Measurements from ENCODE around the gene VPS35L.
"Not testable (repeated sequence)": the region's sequence is repeated elsewhere in the genome, so short reads cannot be mapped to it uniquely, and the experiment has no call there.

Gene VPS35L

GRCh38 chr16:19659554-19659953 lies 104.1 kb downstream of the VPS35L start:
- no peak overlapping the region for H3K4me3 ChIP-seq (ENCODE audit: low read depth, low read length)
- DNase-seq (ENCODE audit: low read depth, low spot score) = no peak
- no peak for TF ChIP-seq CTCF (IDR thresholded peaks at IDR 0.05; ENCODE audit: insufficient read depth, low read length, missing control alignments)
- CTCF ChIA-PET = interaction anchor here (1.1 to 1.5 kb wide), 2 partner anchors 10 to 227 kb away, joined by 3 to 6 read pairs; no protein-coding TSS in a partner anchor
- POLR2A ChIA-PET = no interaction called here

GRCh38 chr16:19660432-19660831 lies 104.9 kb downstream of the VPS35L start:
- DNase-seq (ENCODE audit: low read depth, low spot score) = no peak
- CTCF ChIA-PET = no interaction called here
- TF ChIP-seq CTCF (IDR thresholded peaks at IDR 0.05; ENCODE audit: insufficient read depth, low read length, missing control alignments) = no peak
- no peak overlapping the region for H3K4me3 ChIP-seq (ENCODE audit: low read depth, low read length)
- POLR2A ChIA-PET = no interaction called here

GRCh38 chr16:19662351-19662750 lies 106.8 kb downstream of the VPS35L start:
- ChIA-PET CTCF (interaction anchor here (1.1 to 2.0 kb wide), 3 partner anchors 20 to 245 kb away, joined by 3 to 5 read pairs (median 5); no protein-coding TSS in a partner anchor), POLR2A (interaction anchor here (0.6 kb wide), 1 partner anchor 34 kb away, joined by 3 read pairs; no protein-coding TSS in a partner anchor)
- no peak overlapping the region for H3K4me3 ChIP-seq (ENCODE audit: low read depth, low read length)
- DNase-seq (ENCODE audit: low read depth, low spot score) = no peak
- TF ChIP-seq CTCF (IDR thresholded peaks at IDR 0.05; ENCODE audit: insufficient read depth, low read length, missing control alignments) = no peak

- no peak for DNase-seq (ENCODE audit: low read depth, low spot score)
- no peak for TF ChIP-seq CTCF (IDR thresholded peaks at IDR 0.05; ENCODE audit: insufficient read depth, low read length, missing control alignments)
- POLR2A ChIA-PET = no interaction called here
- H3K4me3 ChIP-seq (ENCODE audit: low read depth, low read length) = no peak overlapping the region
- CTCF ChIA-PET = interaction anchor here (1.1 to 1.7 kb wide), 2 partner anchors 18 to 224 kb away, joined by 3 to 5 read pairs; no protein-coding TSS in a partner anchor
Observed at GRCh38 chr16:19664166-19664565, 108.7 kb downstream of the VPS35L start.

- CTCF ChIA-PET = interaction anchor here (1.3 kb wide), 1 partner anchor 82 kb away, joined by 3 read pairs; no protein-coding TSS in a partner anchor
- DNase-seq (ENCODE audit: low read depth, low spot score); POLR2A ChIA-PET; H3K4me3 ChIP-seq (ENCODE audit: low read depth, low read length): not testable (repeated sequence)
Observed at GRCh38 chr16:19665313-19665712, 109.8 kb downstream of the VPS35L start.

- no peak for TF ChIP-seq CTCF (IDR thresholded peaks at IDR 0.05; ENCODE audit: insufficient read depth, low read length, missing control alignments)
- no peak for DNase-seq (ENCODE audit: low read depth, low spot score)
- POLR2A ChIA-PET = no interaction called here
Observed at GRCh38 chr16:19666477-19666876, 111.0 kb downstream of the VPS35L start.

GRCh38 chr16:19672378-19672777 lies 116.9 kb downstream of the VPS35L start:
- ChIA-PET CTCF (interaction anchor here (0.7 to 1.6 kb wide), 6 partner anchors 17 to 212 kb away, joined by 3 to 5 read pairs (median 4); partner anchors contain the start of gene GPRC5B), POLR2A (interaction anchor here (0.6 kb wide), 1 partner anchor 192 kb away, joined by 3 read pairs; no protein-coding TSS in a partner anchor)
- no peak for TF ChIP-seq CTCF (IDR thresholded peaks at IDR 0.05; ENCODE audit: insufficient read depth, low read length, missing control alignments)

More at GRCh38 chr16:19666477-19666876, 111.0 kb downstream of the VPS35L start:
- CTCF ChIA-PET = interaction anchor here (0.7 to 1.3 kb wide), 2 partner anchors 16 to 83 kb away, joined by 3 to 4 read pairs; no protein-coding TSS in a partner anchor
- H3K4me3 ChIP-seq (ENCODE audit: low read depth, low read length) = no peak overlapping the region

More at GRCh38 chr16:19672378-19672777, 116.9 kb downstream of the VPS35L start:
- H3K4me3 ChIP-seq (ENCODE audit: low read depth, low read length) = no peak overlapping the region
- peak; percentile 2 for DNase-seq (ENCODE audit: low read depth, low spot score)
